NCI-H526 treated with DMSO at 0.1 percent for 48 hours (cell line): ENCODE measurements around the gene MMP11.

ENCODE experiments used
- DNase-seq: peaks from one replicate; lab custom pipeline; 2025; lab: John Stamatoyannopoulos, UW

Gene MMP11

GRCh38 chr22:23831781-23832180 lies 59.1 kb downstream of the MMP11 start:
- no peak for DNase-seq

GRCh38 chr22:23832226-23833016 lies 59.8 kb downstream of the MMP11 start:
- no peak for DNase-seq

- no peak for DNase-seq
Observed at GRCh38 chr22:23833017-23833751, 60.5 kb downstream of the MMP11 start.
